Smooth muscle cell (in vitro differentiated cells): ENCODE results near the gene TMEM209. TPM values are rescaled to one million over a fixed set of nuclear protein-coding genes. Genes with fewer than 3 reads are reported as not detected.
"Not testable (repeated sequence)": the region's sequence is repeated elsewhere in the genome, so short reads cannot be mapped to it uniquely, and the experiment has no call there.

ENCODE experiments used
- DNase-seq: peaks from one replicate; lab custom pipeline; 2025; ENCODE audit not compliant: unreplicated experiment; lab: John Stamatoyannopoulos, UW
- H2AFZ ChIP-seq: fragments of 200-600 bp; sonication (generic); 2 replicates; pipeline ENCODE4 v1.6.0; 2016; ENCODE audit warnings: antibody characterized with exemption, low read depth, mild to moderate bottlenecking
- H3F3A ChIP-seq: fragments of 200-600 bp; sonication (generic); 2 replicates; pipeline ENCODE4 v1.6.0; 2017; ENCODE audit warnings: antibody characterized with exemption, low read depth
- H3K27ac ChIP-seq: fragments of 200-600 bp; sonication (generic); 2 replicates; pipeline ENCODE4 v1.5.1; 2016; ENCODE audit warnings: low read depth, mild to moderate bottlenecking
- H3K27me3 ChIP-seq: fragments of 200-600 bp; sonication (generic); 2 replicates; pipeline ENCODE4 v1.6.1; 2016; ENCODE audit warnings: low read depth, mild to moderate bottlenecking
- H3K36me3 ChIP-seq: fragments of 200-600 bp; sonication (generic); 2 replicates; pipeline ENCODE4 v1.5.1; 2016; ENCODE audit warnings: low read depth
- H3K4me1 ChIP-seq: fragments of 200-600 bp; sonication (generic); 2 replicates; pipeline ENCODE4 v1.5.1; 2016; ENCODE audit warnings: low read depth
- H3K4me2 ChIP-seq: fragments of 200-600 bp; sonication (generic); 2 replicates; pipeline ENCODE4 v1.6.0; 2016; ENCODE audit warnings: mild to moderate bottlenecking
- H3K4me3 ChIP-seq: fragments of 200-600 bp; sonication (generic); 2 replicates; pipeline ENCODE4 v1.5.1; 2016; ENCODE audit warnings: mild to moderate bottlenecking
- H3K79me2 ChIP-seq: fragments of 200-600 bp; sonication (generic); 2 replicates; pipeline ENCODE4 v1.6.0; 2016; ENCODE audit warnings: low read depth, mild to moderate bottlenecking
- H3K9ac ChIP-seq: fragments of 200-600 bp; sonication (generic); 2 replicates; pipeline ENCODE4 v1.6.0; 2016; ENCODE audit warnings: low read depth
- H3K9me3 ChIP-seq: fragments of 200-600 bp; sonication (generic); replicated peaks from 2 replicates; pipeline ENCODE4 v1.5.1; 2016; ENCODE audit warnings: low read depth
- H4K20me1 ChIP-seq: fragments of 200-600 bp; sonication (generic); 2 replicates; pipeline ENCODE4 v1.6.0; 2016; ENCODE audit warnings: low read depth
- CTCF ChIP-seq: fragments of 200-600 bp; sonication (generic); IDR thresholded peaks from 2 replicates; pipeline ENCODE4 v1.5.1; 2017; ENCODE audit warnings: borderline replicate concordance, mild to moderate bottlenecking, antibody characterized with exemption; ENCODE audit not compliant: insufficient read depth, poor library complexity, severe bottlenecking
- WGBS: methylation state at CpG from one replicate; pipeline ENCODE4 v1.1.7; 2016; ENCODE audit warnings: low lambda C conversion rate; 5-methylcytosine and 5-hydroxymethylcytosine counted together
- polyA plus RNA-seq: library from polyadenylated mRNA; unstranded; fragments of >200 nt; fragmentation: Nextera tagmentation; extraction: Ambion mirVana; gene quantifications from 2 replicates; pipeline ENCODE4 v1.2.1, GENCODE V29; 2016
- total RNA-seq: library from RNA; depleted of rRNA; stranded (reverse); fragments of >200 nt; gene quantifications from 2 replicates; pipeline ENCODE4 v1.2.3, GENCODE V29; 2014

TMEM209 gene
- total and polyA plus RNA-seq, 2 experiments from 2014 or later, result 15.1 to 20.3 TPM

- H3K4me2 ChIP-seq, result peak overlapping the region; percentile 12
- peak; percentile 43 for TF ChIP-seq CTCF
- no peak for DNase-seq
- H3K27me3 ChIP-seq, result no peaks in the 10 kb centered on the region
- no peaks in the 10 kb centered on the region for H3K79me2 ChIP-seq
- H4K20me1 ChIP-seq, result no peaks in the 10 kb centered on the region
- H3K9me3 ChIP-seq, result no peaks in the 10 kb centered on the region
- H3F3A ChIP-seq, result peaks cover 6% of the 10 kb centered on the region
- WGBS, result 16% methylated on average over 5 of the region's 5 CpGs
- H3K27ac ChIP-seq, result peak overlapping the region; percentile 90
- H2AFZ ChIP-seq, result peak overlapping the region; percentile 6
- H3K4me1 ChIP-seq, result peaks cover 4% of the 10 kb centered on the region
- H3K4me3 ChIP-seq, result no peak overlapping the region
- no peaks in the 10 kb centered on the region for H3K36me3 ChIP-seq
- H3K9ac ChIP-seq, result peak overlapping the region; percentile 44
These were observed 37.2 kb upstream of the TMEM209 start for GRCh38 chr7:130242198-130243014.

- no peaks in the 10 kb centered on the region for H3K27me3 ChIP-seq
- no peaks in the 10 kb centered on the region for H4K20me1 ChIP-seq
- H3K27ac ChIP-seq, result no peak overlapping the region
- no peaks in the 10 kb centered on the region for H3K9me3 ChIP-seq
- H3K4me2 ChIP-seq, result no peak overlapping the region
- H2AFZ ChIP-seq, result no peak overlapping the region
- no peak for DNase-seq
- H3K79me2 ChIP-seq, result no peaks in the 10 kb centered on the region
- no peak overlapping the region for H3K9ac ChIP-seq
- 94% methylated on average over 1 of the region's 1 CpG for WGBS
- TF ChIP-seq CTCF, result no peak
- no peak overlapping the region for H3K4me3 ChIP-seq
- no peaks in the 10 kb centered on the region for H3K36me3 ChIP-seq
- H3K4me1 ChIP-seq, result peaks cover 4% of the 10 kb centered on the region
- peaks cover 6% of the 10 kb centered on the region for H3F3A ChIP-seq
These were observed 35.0 kb upstream of the TMEM209 start for GRCh38 chr7:130240240-130240639.

- 73% methylated on average over 4 of the region's 4 CpGs for WGBS
- H3K9ac ChIP-seq, result not testable (repeated sequence)
These were observed 31.2 kb upstream of the TMEM209 start for GRCh38 chr7:130236361-130236760.

GRCh38 chr7:130234078-130234477 is 28.9 kb upstream of the TMEM209 start:
- Histone ChIP-seq H3K9ac (no peak overlapping the region), H3K9me3 (no peaks in the 10 kb centered on the region), H4K20me1 (no peaks in the 10 kb centered on the region), H3K4me2 (no peak overlapping the region), H3K4me1 (peaks cover 4% of the 10 kb centered on the region), H3K27ac (no peak overlapping the region), H3F3A (no peaks in the 10 kb centered on the region), H3K4me3 (no peak overlapping the region), H3K36me3 (no peaks in the 10 kb centered on the region), H3K79me2 (no peaks in the 10 kb centered on the region), H3K27me3 (no peaks in the 10 kb centered on the region), H2AFZ (no peak overlapping the region)
- no peak for TF ChIP-seq CTCF
- no peak for DNase-seq
- WGBS, result 90% methylated on average over 2 of the region's 2 CpGs

More at GRCh38 chr7:130236361-130236760, 31.2 kb upstream of the TMEM209 start:
- not testable (repeated sequence) for H3K9me3 ChIP-seq, H3K27me3 ChIP-seq, H3K36me3 ChIP-seq, H3K4me3 ChIP-seq, H4K20me1 ChIP-seq, H3K4me1 ChIP-seq, H3K4me2 ChIP-seq, DNase-seq, H2AFZ ChIP-seq, H3K79me2 ChIP-seq, H3F3A ChIP-seq, H3K27ac ChIP-seq
